Measurements from ENCODE around the gene POU2F2.

DNA sequence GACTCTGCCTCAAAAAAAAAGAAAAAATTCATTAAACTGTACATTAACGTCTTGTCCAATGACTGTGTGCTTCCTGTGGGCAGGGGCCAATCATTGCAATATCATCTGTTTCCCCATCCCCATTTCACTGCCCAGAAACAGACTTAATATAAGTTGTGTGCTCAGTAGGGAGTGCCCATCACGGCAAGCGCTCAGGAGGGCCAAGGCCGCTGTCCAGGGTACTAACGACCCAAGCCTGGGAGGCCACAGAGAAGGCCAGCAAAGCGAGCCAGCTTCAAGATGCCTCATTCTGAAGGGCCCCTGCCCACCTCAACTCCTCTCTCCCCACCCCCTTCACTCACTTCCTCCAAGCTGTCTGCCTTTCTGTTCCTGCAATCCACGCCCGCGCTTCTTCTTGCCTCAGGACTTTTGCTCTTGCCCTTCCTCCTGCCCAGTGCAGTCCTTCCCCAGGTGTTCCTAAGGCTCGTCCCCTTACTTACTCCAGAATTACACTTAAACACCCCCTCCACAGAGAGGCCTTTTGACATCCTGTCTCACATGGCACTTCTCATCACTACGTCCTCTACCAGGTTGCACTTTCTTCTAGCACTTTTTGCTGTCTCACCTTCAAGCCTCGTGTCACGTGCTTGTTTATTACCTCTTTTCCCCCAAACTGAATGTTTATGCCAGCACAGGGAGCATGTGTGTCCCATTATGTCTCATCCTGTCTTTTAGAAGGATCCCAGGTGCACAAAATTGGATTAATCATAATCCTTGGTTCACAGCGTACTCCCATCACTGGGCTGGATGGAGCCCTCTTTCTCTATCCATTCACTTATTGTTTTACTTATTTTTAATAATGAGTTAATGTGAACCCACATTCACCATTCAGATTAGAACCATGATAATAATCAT lies 11.3 kb upstream of the POU2F2 start:
- TF ChIP-seq, protein P1, sequence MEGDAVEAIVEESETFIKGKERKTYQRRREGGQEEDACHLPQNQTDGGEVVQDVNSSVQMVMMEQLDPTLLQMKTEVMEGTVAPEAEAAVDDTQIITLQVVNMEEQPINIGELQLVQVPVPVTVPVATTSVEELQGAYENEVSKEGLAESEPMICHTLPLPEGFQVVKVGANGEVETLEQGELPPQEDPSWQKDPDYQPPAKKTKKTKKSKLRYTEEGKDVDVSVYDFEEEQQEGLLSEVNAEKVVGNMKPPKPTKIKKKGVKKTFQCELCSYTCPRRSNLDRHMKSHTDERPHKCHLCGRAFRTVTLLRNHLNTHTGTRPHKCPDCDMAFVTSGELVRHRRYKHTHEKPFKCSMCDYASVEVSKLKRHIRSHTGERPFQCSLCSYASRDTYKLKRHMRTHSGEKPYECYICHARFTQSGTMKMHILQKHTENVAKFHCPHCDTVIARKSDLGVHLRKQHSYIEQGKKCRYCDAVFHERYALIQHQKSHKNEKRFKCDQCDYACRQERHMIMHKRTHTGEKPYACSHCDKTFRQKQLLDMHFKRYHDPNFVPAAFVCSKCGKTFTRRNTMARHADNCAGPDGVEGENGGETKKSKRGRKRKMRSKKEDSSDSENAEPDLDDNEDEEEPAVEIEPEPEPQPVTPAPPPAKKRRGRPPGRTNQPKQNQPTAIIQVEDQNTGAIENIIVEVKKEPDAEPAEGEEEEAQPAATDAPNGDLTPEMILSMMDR (IDR thresholded peaks at IDR 0.05): no peak
- TF ChIP-seq NFE2L2 (conservative IDR thresholded peaks at IDR 0.05; ENCODE audit: low read length): no peak
- TF ChIP-seq RFX5 (IDR thresholded peaks at IDR 0.05): no peak
- no peak for TF ChIP-seq PHF8 (IDR thresholded peaks at IDR 0.05; ENCODE audit: borderline replicate concordance, low read depth)
- TF ChIP-seq, protein P2, sequence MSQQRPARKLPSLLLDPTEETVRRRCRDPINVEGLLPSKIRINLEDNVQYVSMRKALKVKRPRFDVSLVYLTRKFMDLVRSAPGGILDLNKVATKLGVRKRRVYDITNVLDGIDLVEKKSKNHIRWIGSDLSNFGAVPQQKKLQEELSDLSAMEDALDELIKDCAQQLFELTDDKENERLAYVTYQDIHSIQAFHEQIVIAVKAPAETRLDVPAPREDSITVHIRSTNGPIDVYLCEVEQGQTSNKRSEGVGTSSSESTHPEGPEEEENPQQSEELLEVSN (IDR thresholded peaks at IDR 0.05; ENCODE audit: borderline replicate concordance, low read depth): no peak
- TF ChIP-seq POLR2A (IDR thresholded peaks at IDR 0.05; ENCODE audit: low read length): no peak
- TF ChIP-seq, protein P3, sequence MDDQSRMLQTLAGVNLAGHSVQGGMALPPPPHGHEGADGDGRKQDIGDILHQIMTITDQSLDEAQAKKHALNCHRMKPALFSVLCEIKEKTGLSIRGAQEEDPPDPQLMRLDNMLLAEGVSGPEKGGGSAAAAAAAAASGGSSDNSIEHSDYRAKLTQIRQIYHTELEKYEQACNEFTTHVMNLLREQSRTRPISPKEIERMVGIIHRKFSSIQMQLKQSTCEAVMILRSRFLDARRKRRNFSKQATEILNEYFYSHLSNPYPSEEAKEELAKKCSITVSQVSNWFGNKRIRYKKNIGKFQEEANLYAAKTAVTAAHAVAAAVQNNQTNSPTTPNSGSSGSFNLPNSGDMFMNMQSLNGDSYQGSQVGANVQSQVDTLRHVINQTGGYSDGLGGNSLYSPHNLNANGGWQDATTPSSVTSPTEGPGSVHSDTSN (IDR thresholded peaks at IDR 0.05): no peak
- TF ChIP-seq ESRRA (IDR thresholded peaks at IDR 0.05; ENCODE audit: borderline replicate concordance, low read length): no peak
- no peak for TF ChIP-seq ZSCAN20 (CRISPR knock-in tag; IDR thresholded peaks at IDR 0.05)
